OCI-LY7 (cell line): ENCODE results near the gene FAM227B. TPM values are rescaled to one million over a fixed set of nuclear protein-coding genes. Genes with fewer than 3 reads are reported as not detected.

ENCODE experiments used
- BruUV-seq: library from RNA; stranded (reverse); fragments of 400-500 nt; replicated peaks from 2 replicates; lab custom pipeline; 2021; lab: Mats Ljungman, UMichigan
- CTCF ChIA-PET: fragments of 300-600 bp; sonication (Branson Sonifier 250); formaldehyde crosslinking; loops from one replicate; lab custom pipeline; 2022; ENCODE audit warnings: antibody characterized with exemption; ENCODE audit not compliant: unreplicated experiment; lab: Charles Lee
- POLR2A ChIA-PET: fragments of 300-600 bp; sonication (Branson Sonifier 250); formaldehyde crosslinking; loops from one replicate; lab custom pipeline; 2022; ENCODE audit warnings: antibody characterized with exemption; lab: Charles Lee
- DNase-seq: peaks from one replicate; pipeline ENCODE4 v3.0.0-alpha.2; 2015; ENCODE audit warnings: low spot score
- H2AFZ ChIP-seq: fragments of 200-600 bp; sonication (generic), shearing (Covaris generic); 2 replicates; pipeline ENCODE4 v1.6.1; 2014; ENCODE audit warnings: mild to moderate bottlenecking, antibody characterized with exemption, low read length, moderate library complexity
- H3K27ac ChIP-seq: fragments of 200-600 bp; sonication (generic); 2 replicates; pipeline ENCODE4 v1.5.1; 2014; ENCODE audit warnings: mixed run types, low read depth, mild to moderate bottlenecking, moderate library complexity, low read length, inconsistent platforms; ENCODE audit not compliant: poor library complexity, severe bottlenecking
- H3K36me3 ChIP-seq: fragments of 200-600 bp; sonication (generic); 2 replicates; pipeline ENCODE4 v1.6.1; 2014; ENCODE audit warnings: mild to moderate bottlenecking, antibody characterized with exemption, low read length, moderate library complexity, mixed read lengths; ENCODE audit not compliant: insufficient read depth
- H3K4me1 ChIP-seq: fragments of 200-600 bp; sonication (generic); 2 replicates; pipeline ENCODE4 v1.5.1; 2014; ENCODE audit warnings: mild to moderate bottlenecking, low read length; ENCODE audit not compliant: insufficient read depth, poor library complexity, severe bottlenecking
- H3K4me2 ChIP-seq: fragments of 200-600 bp; sonication (generic); 2 replicates; pipeline ENCODE4 v1.6.1; 2014; ENCODE audit warnings: mild to moderate bottlenecking, low read length
- H3K4me3 ChIP-seq: fragments of 200-600 bp; sonication (generic); 2 replicates; pipeline ENCODE4 v1.5.1; 2014; ENCODE audit warnings: mild to moderate bottlenecking, low read depth, low read length; ENCODE audit not compliant: poor library complexity, severe bottlenecking
- H3K79me2 ChIP-seq: fragments of 200-600 bp; sonication (generic); 2 replicates; pipeline ENCODE4 v1.6.1; 2016; ENCODE audit warnings: low read depth, mild to moderate bottlenecking, low read length, moderate library complexity, mixed read lengths; ENCODE audit not compliant: insufficient read depth
- H3K9me2 ChIP-seq: fragments of 200-600 bp; sonication (generic); 2 replicates; pipeline ENCODE4 v1.6.1; 2016; ENCODE audit warnings: mild to moderate bottlenecking, low read length, mixed read lengths; ENCODE audit not compliant: insufficient read depth
- H3K9me3 ChIP-seq: fragments of 200-600 bp; sonication (generic); 2 replicates; pipeline ENCODE4 v1.6.1; 2014; ENCODE audit warnings: mild to moderate bottlenecking, mixed run types, low read length, mixed read lengths
- H4K20me1 ChIP-seq: fragments of 200-600 bp; sonication (generic); 2 replicates; pipeline ENCODE4 v1.6.1; 2014; ENCODE audit warnings: mild to moderate bottlenecking, antibody characterized with exemption, low read length, moderate library complexity, mixed read lengths; ENCODE audit not compliant: insufficient read depth
- CTCF ChIP-seq: fragments of 200-600 bp; sonication (generic); conservative IDR thresholded peaks from 2 replicates; pipeline ENCODE4 v1.5.1; 2014; ENCODE audit warnings: mild to moderate bottlenecking, antibody characterized with exemption, low read length, moderate library complexity, mixed read lengths
- EZH2phosphoT487 ChIP-seq: fragments of 200-600 bp; sonication (generic); IDR thresholded peaks from 2 replicates; pipeline ENCODE4 v1.6.1; 2018; ENCODE audit warnings: low read depth, borderline replicate concordance, mild to moderate bottlenecking, mixed run types, antibody characterized with exemption, low read length, moderate library complexity, mixed read lengths
- intact Hi-C: fragments of 100-400 bp; cut with micrococcal nuclease; formaldehyde crosslinking; loops from one replicate; pipeline ENCODE4 v1.10.0; 2022; ENCODE audit not compliant: unreplicated experiment
- total RNA-seq, 2 experiments: library from RNA; depleted of rRNA in 1 of 2; stranded (reverse); fragments of >200 nt in 1 of 2; shearing (Covaris generic) in 1 of 2; gene quantifications; 2 replicates each; pipeline ENCODE4 v1.2.3, GENCODE V29; 2014 to 2022

Gene FAM227B
- total RNA-seq, 2 experiments from 2014 or later: 2.9 to 6.2 TPM

GRCh38 chr15:49625460-49626036 lies 4.9 kb upstream of the FAM227B start:
- Histone ChIP-seq H3K27ac (no peak overlapping the region), H3K9me2 (no peaks in the 10 kb centered on the region), H3K9me3 (peaks cover 22% of the 10 kb centered on the region; the same call in 1 of the 2 replicates), H3K36me3 (peaks cover 43% of the 10 kb centered on the region), H2AFZ (no peak overlapping the region), H4K20me1 (no peaks in the 10 kb centered on the region), H3K4me1 (peaks cover 10% of the 10 kb centered on the region), H3K79me2 (peaks cover 18% of the 10 kb centered on the region; the same call in 1 of the 2 replicates), H3K4me3 (no peak overlapping the region), H3K4me2 (no peak overlapping the region)
- BruUV-seq: no TSS peak
- ChIA-PET CTCF (no interaction called here), POLR2A (interaction anchor here (1.0 kb wide), 1 partner anchor 14 kb away, joined by 3 read pairs; no protein-coding TSS in a partner anchor)
- TF ChIP-seq CTCF (no peak), EZH2phosphoT487 (no peak)
- DNase-seq: no peak
- intact Hi-C loops: loop anchor here (10.0 kb wide), 1 partner anchor 1291 kb away; the partner anchor contains the start of gene DUT

GRCh38 chr15:49624056-49624455 lies 3.4 kb upstream of the FAM227B start:
- BruUV-seq: no TSS peak
- TF ChIP-seq CTCF: no peak
- TF ChIP-seq EZH2phosphoT487: no peak
- POLR2A ChIA-PET: no interaction called here
- intact Hi-C loops: loop anchor here (10.0 kb wide), 1 partner anchor 1289 kb away; the partner anchor contains the start of gene DUT
- Histone ChIP-seq H3K9me3 (peaks cover 22% of the 10 kb centered on the region; the same call in 1 of the 2 replicates), H3K4me1 (peaks cover 17% of the 10 kb centered on the region), H4K20me1 (no peaks in the 10 kb centered on the region), H2AFZ (no peak overlapping the region), H3K79me2 (peaks cover 18% of the 10 kb centered on the region; the same call in 1 of the 2 replicates), H3K9me2 (no peaks in the 10 kb centered on the region), H3K4me2 (no peak overlapping the region), H3K36me3 (peaks cover 43% of the 10 kb centered on the region), H3K27ac (no peak overlapping the region), H3K4me3 (no peak overlapping the region)
- DNase-seq: no peak
- CTCF ChIA-PET: no interaction called here

GRCh38 chr15:49622561-49622960 lies 1.9 kb upstream of the FAM227B start:
- ChIA-PET CTCF (no interaction called here), POLR2A (no interaction called here)
- Histone ChIP-seq H3K4me2 (peak overlapping the region; percentile 78), H3K79me2 (peaks cover 18% of the 10 kb centered on the region; the same call in 1 of the 2 replicates), H2AFZ (no peak overlapping the region), H3K4me1 (peaks cover 17% of the 10 kb centered on the region), H3K27ac (no peak overlapping the region), H3K36me3 (peaks cover 36% of the 10 kb centered on the region), H3K9me2 (no peaks in the 10 kb centered on the region), H3K9me3 (peaks cover 22% of the 10 kb centered on the region; the same call in 1 of the 2 replicates), H4K20me1 (no peaks in the 10 kb centered on the region), H3K4me3 (no peak overlapping the region)
- no peak for DNase-seq
- TF ChIP-seq EZH2phosphoT487: no peak
- no peak; the same call in 1 of the 2 replicates for TF ChIP-seq CTCF
- intact Hi-C loops: loop anchor here (10.0 kb wide), 1 partner anchor 1288 kb away; the partner anchor contains the start of gene DUT
- no TSS peak for BruUV-seq
